IMR-90 (cell line): ENCODE measurements around the gene LRP1B.

Experiments
- CTCF ChIP-seq: conservative IDR thresholded peaks from 2 replicates; pipeline ENCODE4 v1.5.1; 2012; ENCODE audit warnings: mild to moderate bottlenecking, low read depth, low read length, improper control_type of control experiment
- RAD21 ChIP-seq: IDR thresholded peaks from 2 replicates; pipeline ENCODE4 v1.6.1; 2012; ENCODE audit warnings: low read length, improper control_type of control experiment

GRCh38 chr2:140786585-140786984, 1344.2 kb downstream of the LRP1B start:
- no peak for TF ChIP-seq RAD21
- TF ChIP-seq CTCF, result no peak
